CD4-positive, alpha-beta memory T cell (primary cell): ENCODE data around the gene CTBP2. TPM values are rescaled to one million over a fixed set of nuclear protein-coding genes. Genes with fewer than 3 reads are reported as not detected.

ENCODE experiments used
- CTCF ChIA-PET: fragments of 350-600 bp; sonication (Branson Sonifier 250); formaldehyde crosslinking; loops from one replicate; lab custom pipeline; 2021; ENCODE audit warnings: inconsistent platforms; ENCODE audit not compliant: partially characterized antibody; lab: Charles Lee
- POLR2A ChIA-PET: fragments of 350-600 bp; sonication (Branson Sonifier 250); formaldehyde crosslinking; loops from one replicate; lab custom pipeline; 2021; ENCODE audit not compliant: partially characterized antibody; lab: Charles Lee
- DNase-seq, 5 donors: peaks; one replicate each; pipeline versions ENCODE4 v3.0.0 to v3.0.0-alpha.2; 2020 to 2022; ENCODE audit warnings: mixed read lengths in 1 of 5
- H3K27ac ChIP-seq: one replicate; pipeline ENCODE4 v1.7.0; 2013; ENCODE audit warnings: low read depth, low read length
- H3K27me3 ChIP-seq: 2 replicates; pipeline ENCODE4 v1.7.0; 2013; ENCODE audit warnings: mild to moderate bottlenecking, low read length, moderate library complexity; ENCODE audit not compliant: insufficient read depth
- H3K36me3 ChIP-seq: 2 replicates; pipeline ENCODE4 v1.7.0; 2013; ENCODE audit warnings: mild to moderate bottlenecking, low read length, moderate library complexity; ENCODE audit not compliant: insufficient read depth
- H3K4me1 ChIP-seq: 2 replicates; pipeline ENCODE4 v1.7.0; 2013; ENCODE audit warnings: mild to moderate bottlenecking, low read length, moderate library complexity; ENCODE audit not compliant: insufficient read depth
- H3K4me3 ChIP-seq, 2 donors: one replicate each; pipeline ENCODE4 v1.7.0; 2013; ENCODE audit warnings: low read length in 2 of 2, mild to moderate bottlenecking in 1 of 2
- H3K9me3 ChIP-seq, 2 donors: one replicate each; pipeline ENCODE4 v1.7.0; 2013; ENCODE audit warnings: low read length in 2 of 2, control low read depth in 1 of 2; ENCODE audit not compliant: control insufficient read depth in 1 of 2
- H3K27ac Mint-ChIP-seq, 7 donors: one replicate each; pipeline ENCODE4 v1.8.0; 2020 to 2021; ENCODE audit warnings: mixed read lengths in 7 of 7, mild to moderate bottlenecking in 6 of 7, inconsistent platforms in 3 of 7, moderate library complexity in 3 of 7
- H3K27me3 Mint-ChIP-seq, 2 donors: one replicate each; pipeline ENCODE4 v1.8.0; 2020 to 2021; ENCODE audit warnings: mixed read lengths in 2 of 2
- H3K36me3 Mint-ChIP-seq, 2 donors: one replicate each; pipeline ENCODE4 v1.8.0; 2020 to 2021; ENCODE audit warnings: mixed read lengths in 2 of 2, inconsistent platforms in 1 of 2, mild to moderate bottlenecking in 1 of 2
- H3K4me1 Mint-ChIP-seq, 4 donors: one replicate each; pipeline ENCODE4 v1.8.0; 2020 to 2021; ENCODE audit warnings: mixed read lengths in 4 of 4, mild to moderate bottlenecking in 1 of 4
- H3K4me3 Mint-ChIP-seq, 8 donors: one replicate each; pipeline ENCODE4 v1.8.0; 2020 to 2021; ENCODE audit warnings: mixed read lengths in 8 of 8, mild to moderate bottlenecking in 7 of 8, moderate library complexity in 6 of 8, inconsistent platforms in 3 of 8
- H3K9me3 Mint-ChIP-seq, 8 donors: one replicate each; pipeline ENCODE4 v1.8.0; 2020 to 2021; ENCODE audit warnings: mixed read lengths in 8 of 8, mild to moderate bottlenecking in 5 of 8, inconsistent platforms in 3 of 8, moderate library complexity in 1 of 8
- intact Hi-C: fragments of 100-400 bp; cut with micrococcal nuclease; formaldehyde crosslinking; loops from one replicate; pipeline ENCODE4 v1.15.1; 2023
- polyA plus RNA-seq, 2 donors: library from polyadenylated mRNA; unstranded; fragments of 300-500 nt; fragmentation: Illumina TruSeq; gene quantifications; one replicate each; pipeline ENCODE4 v1.2.3, GENCODE V29; 2021
- total RNA-seq, 2 experiments: library from RNA; stranded (reverse); gene quantifications; one replicate each; pipeline ENCODE4 v1.2.3, GENCODE V29; 2021

CTBP2 gene
- total and polyA plus RNA-seq, 4 experiments from 2014 or later, result 0.16 to 0.97 (median 0.61) TPM; not detected in 1

DNA sequence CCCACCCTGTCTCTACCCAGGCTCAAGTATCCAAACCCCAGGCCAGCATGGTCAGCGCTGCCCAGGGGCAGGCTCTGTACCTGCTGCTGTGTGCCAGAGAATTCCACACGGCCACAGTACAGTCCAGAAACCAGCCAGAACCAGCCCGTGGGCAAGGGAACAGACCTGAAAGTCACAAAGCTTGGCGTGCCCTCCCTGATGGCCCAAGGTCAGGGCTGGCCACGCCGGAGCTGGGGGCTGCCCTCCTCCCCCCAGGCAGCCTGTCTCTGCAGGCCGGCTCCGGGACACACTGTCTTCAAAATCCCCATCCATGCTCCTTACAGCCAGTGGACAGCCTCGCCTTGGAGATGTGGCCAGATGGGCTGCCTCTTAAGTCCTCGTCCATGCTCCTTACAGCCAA is 78.4 kb downstream of the CTBP2 start:
- no peaks in the 10 kb centered on the region for H3K4me1 Mint-ChIP-seq
- H3K27ac Mint-ChIP-seq, result no peak overlapping the region
- no peaks in the 10 kb centered on the region for H3K9me3 Mint-ChIP-seq
- intact Hi-C loops, result no loop called here
- no peaks in the 10 kb centered on the region for H3K27me3 ChIP-seq
- H3K4me3 ChIP-seq, result no peak overlapping the region
- ChIA-PET POLR2A (no interaction called here), CTCF (no interaction called here)
- H3K27me3 Mint-ChIP-seq, result peaks cover 0 to 3% of the 10 kb centered on the region in 2 donors
- DNase-seq, result no peak
- H3K27ac ChIP-seq, result no peak overlapping the region
- H3K36me3 ChIP-seq, result no peaks in the 10 kb centered on the region
- H3K4me1 ChIP-seq, result no peaks in the 10 kb centered on the region
- H3K9me3 ChIP-seq, result no peaks in the 10 kb centered on the region
- H3K4me3 Mint-ChIP-seq, result no peak overlapping the region
- H3K36me3 Mint-ChIP-seq, result no peaks in the 10 kb centered on the region

- ChIA-PET POLR2A (no interaction called here), CTCF (no interaction called here)
- no peaks in the 10 kb centered on the region for H3K36me3 ChIP-seq
- no peak for DNase-seq
- no peaks in the 10 kb centered on the region for H3K9me3 Mint-ChIP-seq
- H3K27me3 Mint-ChIP-seq, result peaks cover 0 to 3% of the 10 kb centered on the region in 2 donors
- intact Hi-C loops, result no loop called here
- no peaks in the 10 kb centered on the region for H3K4me1 ChIP-seq
- no peak overlapping the region for H3K4me3 ChIP-seq
- no peaks in the 10 kb centered on the region for H3K36me3 Mint-ChIP-seq
- no peaks in the 10 kb centered on the region for H3K9me3 ChIP-seq
- H3K4me3 Mint-ChIP-seq, result no peak overlapping the region
- no peak overlapping the region for H3K27ac ChIP-seq
- no peak overlapping the region for H3K27ac Mint-ChIP-seq
- H3K4me1 Mint-ChIP-seq, result no peaks in the 10 kb centered on the region
- H3K27me3 ChIP-seq, result no peaks in the 10 kb centered on the region
Measured at GRCh38 chr10:125080984-125081383, 79.4 kb downstream of the CTBP2 start.

DNA sequence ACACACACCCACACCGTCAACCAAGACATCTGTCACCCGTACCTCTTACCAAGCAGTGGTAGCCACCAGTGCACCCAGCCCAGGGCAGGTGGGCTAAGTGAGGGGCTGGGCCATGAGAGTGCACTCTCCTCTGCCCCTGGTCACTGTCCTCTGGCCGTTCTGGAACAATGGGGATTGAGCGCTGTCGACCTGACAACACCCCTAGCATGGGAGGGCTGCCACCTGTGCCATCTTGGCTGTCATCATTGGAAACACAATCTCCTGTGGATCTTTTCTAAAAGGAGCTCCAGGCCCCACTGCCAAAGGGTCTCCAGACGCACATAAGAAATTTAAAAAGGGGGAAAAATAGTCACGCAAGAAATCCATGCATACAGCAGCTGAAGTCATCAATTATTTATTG is 80.1 kb downstream of the CTBP2 start:
- Mint-ChIP-seq H3K9me3 (no peaks in the 10 kb centered on the region), H3K36me3 (no peaks in the 10 kb centered on the region), H3K4me3 (no peak overlapping the region), H3K4me1 (no peaks in the 10 kb centered on the region), H3K27ac (no peak overlapping the region), H3K27me3 (peaks cover 0 to 3% of the 10 kb centered on the region in 2 donors)
- H3K27me3 ChIP-seq, result no peaks in the 10 kb centered on the region
- ChIA-PET CTCF (no interaction called here), POLR2A (no interaction called here)
- no peaks in the 10 kb centered on the region for H3K36me3 ChIP-seq
- H3K4me3 ChIP-seq, result no peak overlapping the region
- H3K9me3 ChIP-seq, result no peaks in the 10 kb centered on the region
- no peak for DNase-seq
- H3K27ac ChIP-seq, result no peak overlapping the region
- no peaks in the 10 kb centered on the region for H3K4me1 ChIP-seq
- intact Hi-C loops, result no loop called here

DNA sequence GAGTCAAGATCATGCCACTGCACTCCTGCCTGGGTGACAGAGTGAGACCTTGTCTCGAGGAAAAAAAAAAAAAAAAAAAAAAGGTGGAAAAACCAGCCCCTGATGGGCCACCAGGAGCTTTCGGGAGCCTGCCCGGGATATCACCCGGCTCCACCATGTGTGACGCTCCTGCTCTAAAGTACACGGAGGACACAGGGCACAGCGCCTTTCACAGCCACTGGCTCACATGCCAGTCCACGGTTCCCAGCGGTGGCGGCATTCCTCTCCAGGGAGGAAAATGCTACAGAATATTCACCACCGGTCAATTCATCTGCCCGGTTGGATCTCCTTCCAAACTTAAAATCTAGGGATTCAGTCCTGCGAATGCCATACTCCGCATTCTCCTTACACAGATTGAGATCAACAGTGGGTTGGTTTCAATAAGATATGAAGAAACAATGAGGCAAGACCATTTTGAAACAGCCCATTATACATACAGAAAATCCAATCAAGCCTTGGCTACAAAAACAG is 81.2 kb downstream of the CTBP2 start:
- H3K4me3 Mint-ChIP-seq, result no peak overlapping the region
- no peaks in the 10 kb centered on the region for H3K27me3 ChIP-seq
- ChIA-PET CTCF (interaction anchor here (1.2 kb wide), 1 partner anchor 11 kb away, joined by 3 read pairs; no protein-coding TSS in a partner anchor), POLR2A (no interaction called here)
- H3K4me3 ChIP-seq, result no peak overlapping the region
- H3K36me3 Mint-ChIP-seq, result no peaks in the 10 kb centered on the region
- no peak for DNase-seq
- no peaks in the 10 kb centered on the region for H3K9me3 ChIP-seq
- no peak overlapping the region for H3K27ac Mint-ChIP-seq
- no peaks in the 10 kb centered on the region for H3K4me1 Mint-ChIP-seq
- no peaks in the 10 kb centered on the region for H3K36me3 ChIP-seq
- H3K4me1 ChIP-seq, result no peaks in the 10 kb centered on the region
- H3K27me3 Mint-ChIP-seq, result peaks cover 0 to 3% of the 10 kb centered on the region in 2 donors
- H3K27ac ChIP-seq, result no peak overlapping the region
- intact Hi-C loops, result no loop called here
- no peaks in the 10 kb centered on the region for H3K9me3 Mint-ChIP-seq

DNA sequence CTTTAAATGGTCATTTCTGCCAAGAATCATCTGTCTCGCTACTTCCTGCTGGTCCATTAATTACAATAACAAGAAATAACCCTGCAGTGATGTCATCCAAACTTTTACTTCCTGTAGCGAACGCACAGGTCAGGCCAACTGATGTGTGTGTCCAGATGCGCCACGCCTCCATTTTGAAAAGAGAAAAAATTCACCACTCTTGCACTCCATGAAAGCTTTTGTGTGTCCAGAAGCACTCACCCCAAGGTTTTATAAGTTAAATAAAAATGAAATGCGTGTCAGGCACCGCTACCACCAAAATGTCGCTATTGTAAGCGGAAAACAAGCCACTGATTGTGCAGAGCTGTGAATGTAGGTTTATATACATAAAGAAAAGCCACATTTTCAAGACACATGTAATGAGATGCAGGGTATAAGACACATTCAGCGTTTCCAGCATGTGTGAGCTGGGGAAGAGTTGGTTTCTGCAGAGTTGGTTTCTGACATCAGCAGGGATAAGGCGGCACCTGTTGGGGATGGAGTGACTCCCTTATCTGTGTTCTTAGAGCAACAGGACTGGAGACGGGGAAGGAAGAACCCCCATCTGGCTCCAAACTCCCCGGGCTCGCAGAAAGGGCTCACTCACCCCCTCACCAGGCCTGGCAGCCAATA is 83.3 kb downstream of the CTBP2 start:
- no peak for DNase-seq
- Histone ChIP-seq H3K9me3 (no peaks in the 10 kb centered on the region), H3K4me1 (no peaks in the 10 kb centered on the region), H3K4me3 (no peak overlapping the region), H3K27me3 (no peaks in the 10 kb centered on the region), H3K36me3 (no peaks in the 10 kb centered on the region), H3K27ac (no peak overlapping the region)
- Mint-ChIP-seq H3K4me1 (no peaks in the 10 kb centered on the region), H3K4me3 (no peak overlapping the region), H3K36me3 (no peaks in the 10 kb centered on the region), H3K27me3 (peaks cover 1 to 3% of the 10 kb centered on the region in 2 donors), H3K27ac (no peak overlapping the region), H3K9me3 (no peaks in the 10 kb centered on the region)
- CTCF ChIA-PET, result no interaction called here
- POLR2A ChIA-PET, result no interaction called here
- intact Hi-C loops, result no loop called here

DNA sequence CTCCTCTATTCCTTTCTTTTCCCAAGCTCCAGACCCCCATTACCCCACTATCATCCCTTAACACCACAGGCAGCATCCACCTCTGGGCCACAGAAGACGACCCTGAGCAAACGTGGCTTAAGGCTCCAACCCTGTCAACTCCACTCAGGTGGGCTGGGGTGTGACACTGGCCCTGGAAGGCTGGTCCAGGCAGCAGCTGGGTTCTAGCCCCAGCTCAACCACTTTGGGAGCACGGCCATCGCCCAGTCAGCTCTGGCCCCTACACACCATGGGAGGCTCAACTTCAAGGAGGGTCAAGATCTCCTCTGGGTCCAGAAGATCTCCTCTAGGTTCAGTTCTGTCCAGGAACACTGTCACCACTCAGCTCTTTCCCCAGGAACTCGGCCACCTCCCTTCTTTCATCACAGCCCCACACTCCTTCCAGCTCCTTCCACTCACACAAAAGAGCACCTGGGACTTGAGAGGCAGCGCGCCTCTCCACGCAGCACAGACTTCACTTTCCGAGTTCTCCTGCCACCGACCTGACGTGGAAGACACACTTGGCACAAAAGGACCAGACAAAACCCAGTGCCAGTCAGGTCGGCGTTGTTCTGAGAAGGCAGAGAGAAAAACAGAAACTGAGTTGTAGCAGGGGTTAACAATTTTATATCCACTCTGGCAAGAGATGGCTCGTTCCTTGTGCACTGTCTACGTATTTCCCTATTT is 84.1 kb downstream of the CTBP2 start:
- POLR2A ChIA-PET, result no interaction called here
- H3K36me3 Mint-ChIP-seq, result no peaks in the 10 kb centered on the region

DNA sequence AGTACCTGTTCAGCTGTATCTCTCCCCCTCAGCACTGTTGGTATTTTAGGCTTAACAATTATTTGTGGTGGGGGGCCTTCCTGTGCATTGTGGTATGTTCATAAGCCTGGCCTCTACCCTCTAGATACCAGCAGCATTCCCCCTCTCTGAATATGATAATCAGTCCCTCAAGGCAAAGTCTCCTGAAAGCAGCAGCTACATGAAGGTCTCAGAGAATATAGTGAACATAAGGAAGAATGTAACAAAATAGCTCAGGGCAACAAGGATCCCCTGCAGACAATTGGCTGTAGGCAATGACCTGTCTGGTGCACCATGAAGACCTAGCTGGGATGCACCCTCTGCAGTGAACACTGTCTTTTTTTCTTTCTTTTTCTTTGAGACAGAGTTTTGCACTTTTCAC is 86.4 kb downstream of the CTBP2 start:
- CTCF ChIA-PET, result no interaction called here

More for the DNA sequence above, 84.1 kb downstream of the CTBP2 start:
- no peaks in the 10 kb centered on the region for H3K27me3 ChIP-seq
- CTCF ChIA-PET, result no interaction called here
- Mint-ChIP-seq H3K4me3 (no peak overlapping the region), H3K27me3 (peaks cover 2 to 3% of the 10 kb centered on the region in 2 donors), H3K4me1 (no peaks in the 10 kb centered on the region), H3K27ac (no peak overlapping the region), H3K9me3 (no peaks in the 10 kb centered on the region)
- no peak overlapping the region for H3K4me3 ChIP-seq
- H3K36me3 ChIP-seq, result no peaks in the 10 kb centered on the region
- H3K4me1 ChIP-seq, result no peaks in the 10 kb centered on the region
- intact Hi-C loops, result no loop called here
- no peak for DNase-seq
- no peak overlapping the region for H3K27ac ChIP-seq
- H3K9me3 ChIP-seq, result no peaks in the 10 kb centered on the region

More for the DNA sequence above, 86.4 kb downstream of the CTBP2 start:
- Histone ChIP-seq H3K4me1 (no peaks in the 10 kb centered on the region), H3K27me3 (no peaks in the 10 kb centered on the region), H3K36me3 (no peaks in the 10 kb centered on the region), H3K9me3 (no peaks in the 10 kb centered on the region), H3K27ac (no peak overlapping the region), H3K4me3 (no peak overlapping the region)
- no peaks in the 10 kb centered on the region for H3K36me3 Mint-ChIP-seq
- H3K27ac Mint-ChIP-seq, result no peak overlapping the region
- no peaks in the 10 kb centered on the region for H3K4me1 Mint-ChIP-seq
- no peak overlapping the region for H3K4me3 Mint-ChIP-seq
- POLR2A ChIA-PET, result no interaction called here
- H3K9me3 Mint-ChIP-seq, result no peaks in the 10 kb centered on the region
- DNase-seq, result no peak
- H3K27me3 Mint-ChIP-seq, result peaks cover 1 to 3% of the 10 kb centered on the region in 2 donors
- intact Hi-C loops, result no loop called here
